MCF 10A (cell line): ENCODE data around the gene GNAI3. TPM values are rescaled to one million over a fixed set of nuclear protein-coding genes. Genes with fewer than 3 reads are reported as not detected.

Experiments
- BruUV-seq: library from RNA; stranded (reverse); fragments of 400-500 nt; replicated peaks from 2 replicates; lab custom pipeline; 2021; lab: Mats Ljungman, UMichigan
- CTCF ChIA-PET: fragments of 300-600 bp; sonication (Branson Sonifier 250); formaldehyde crosslinking; extraction: SDS; loops from one replicate; lab custom pipeline; 2021; ENCODE audit warnings: antibody characterized with exemption, inconsistent platforms; lab: Yijun Ruan, JAX
- POLR2A ChIA-PET: fragments of 300-600, 350-650 bp; sonication (Branson Sonifier 250); formaldehyde crosslinking; extraction: SDS; loops from one replicate; lab custom pipeline; 2020; ENCODE audit warnings: antibody characterized with exemption, inconsistent platforms; lab: Yijun Ruan, JAX
- DNase-seq: peaks from one replicate; pipeline ENCODE4 v3.0.0-alpha.2; 2018; ENCODE audit not compliant: unreplicated experiment
- H3K27ac Mint-ChIP-seq: one replicate; pipeline ENCODE4 v1.8.0; 2022; ENCODE audit warnings: mild to moderate bottlenecking, low read depth, mixed read lengths; ENCODE audit not compliant: unreplicated experiment
- H3K27me3 Mint-ChIP-seq: one replicate; pipeline ENCODE4 v1.8.0; 2022; ENCODE audit warnings: mixed read lengths; ENCODE audit not compliant: insufficient read depth, unreplicated experiment
- H3K36me3 Mint-ChIP-seq: one replicate; pipeline ENCODE4 v1.8.0; 2022; ENCODE audit warnings: mild to moderate bottlenecking, moderate library complexity, mixed read lengths; ENCODE audit not compliant: insufficient read depth, unreplicated experiment
- H3K4me1 Mint-ChIP-seq: one replicate; pipeline ENCODE4 v1.8.0; 2022; ENCODE audit warnings: mixed read lengths; ENCODE audit not compliant: insufficient read depth, unreplicated experiment
- H3K4me3 Mint-ChIP-seq: one replicate; pipeline ENCODE4 v1.8.0; 2022; ENCODE audit warnings: mild to moderate bottlenecking, moderate library complexity, mixed read lengths; ENCODE audit not compliant: unreplicated experiment
- H3K9me3 Mint-ChIP-seq: one replicate; pipeline ENCODE4 v1.8.0; 2022; ENCODE audit warnings: mixed read lengths; ENCODE audit not compliant: unreplicated experiment
- CTCF ChIP-seq: fragments of 200-600 bp; IDR thresholded peaks from one replicate; pipeline ENCODE4 v1.8.0; 2022; ENCODE audit warnings: antibody characterized with exemption, mild to moderate bottlenecking; ENCODE audit not compliant: unreplicated experiment
- intact Hi-C: fragments of 100-400 bp; cut with micrococcal nuclease; formaldehyde crosslinking; loops from 2 replicates; pipeline ENCODE4 v1.14.1; 2022
- total RNA-seq: library from RNA; stranded (reverse); gene quantifications from 2 replicates; pipeline ENCODE4 v1.2.3, GENCODE V29; 2022

GNAI3 gene
- total RNA-seq, 1 experiment from 2014 or later: 8.0 TPM

GRCh38 chr1:109636201-109636952 is 88.0 kb downstream of the GNAI3 start:
- Mint-ChIP-seq H3K9me3 (no peaks in the 10 kb centered on the region), H3K4me1 (peaks cover 8% of the 10 kb centered on the region), H3K27me3 (no peaks in the 10 kb centered on the region), H3K27ac (no peak overlapping the region), H3K4me3 (no peak overlapping the region), H3K36me3 (peaks cover 6% of the 10 kb centered on the region)
- BruUV-seq: no TSS peak
- peak; percentile 64 for DNase-seq
- POLR2A ChIA-PET: interaction anchor here (1.4 to 2.1 kb wide), 3 partner anchors 16 to 349 kb away, joined by 4 to 12 read pairs (median 5); partner anchors contain the start of genes AHCYL1 and GNAI3
- no peak for TF ChIP-seq CTCF
- intact Hi-C loops: no loop called here
- CTCF ChIA-PET: interaction anchor here (0.7 to 17.2 kb wide), 7 partner anchors 28 to 349 kb away, joined by 3 to 459 read pairs (median 6); partner anchors contain the start of gene AHCYL1

- H3K36me3 Mint-ChIP-seq: peaks cover 4% of the 10 kb centered on the region
- POLR2A ChIA-PET: interaction anchor here (1.4 to 2.1 kb wide), 3 partner anchors 17 to 348 kb away, joined by 4 to 12 read pairs (median 5); partner anchors contain the start of genes AHCYL1 and GNAI3
- BruUV-seq: no TSS peak
- peaks cover 8% of the 10 kb centered on the region for H3K4me1 Mint-ChIP-seq
- no peaks in the 10 kb centered on the region for H3K27me3 Mint-ChIP-seq
- CTCF ChIA-PET: interaction anchor here (0.6 to 17.2 kb wide), 6 partner anchors 91 to 962 kb away, joined by 3 to 459 read pairs (median 18); partner anchors contain the start of gene AHCYL1
- no peak for DNase-seq
- intact Hi-C loops: no loop called here
- no peaks in the 10 kb centered on the region for H3K9me3 Mint-ChIP-seq
- H3K4me3 Mint-ChIP-seq: no peak overlapping the region
- TF ChIP-seq CTCF: no peak
- H3K27ac Mint-ChIP-seq: no peak overlapping the region
Observed at GRCh38 chr1:109637446-109637845, 89.0 kb downstream of the GNAI3 start.

GRCh38 chr1:109639063-109639840 is 90.8 kb downstream of the GNAI3 start:
- TF ChIP-seq CTCF: no peak
- no peaks in the 10 kb centered on the region for H3K9me3 Mint-ChIP-seq
- peaks cover 8% of the 10 kb centered on the region for H3K4me1 Mint-ChIP-seq
- no TSS peak for BruUV-seq
- peaks cover 4% of the 10 kb centered on the region for H3K36me3 Mint-ChIP-seq
- H3K27ac Mint-ChIP-seq: no peak overlapping the region
- ChIA-PET CTCF (interaction anchor here (0.6 to 17.2 kb wide), 51 partner anchors 11 to 657 kb away, joined by 3 to 459 read pairs (median 5); partner anchors contain the start of genes AHCYL1, GNAI3 and GSTM4), POLR2A (interaction anchor here (0.7 to 4.2 kb wide), 3 partner anchors 90 to 347 kb away, joined by 3 to 31 read pairs (median 7); partner anchors contain the start of genes AHCYL1 and GNAI3)
- DNase-seq: no peak
- no peaks in the 10 kb centered on the region for H3K27me3 Mint-ChIP-seq
- intact Hi-C loops: no loop called here
- H3K4me3 Mint-ChIP-seq: no peak overlapping the region
